RWPE1 (cell line): ENCODE results near the gene DIDO1.

Source experiments
- CTCF ChIA-PET: fragments of 350-600 bp; sonication (Branson Sonifier 250); formaldehyde crosslinking; extraction: SDS; loops from one replicate; lab custom pipeline; 2021; lab: Yijun Ruan, JAX
- POLR2A ChIA-PET: fragments of 400-600 bp; formaldehyde crosslinking; extraction: SDS; loops from one replicate; lab custom pipeline; 2020; ENCODE audit warnings: antibody characterized with exemption; ENCODE audit not compliant: low non-redundant PET; lab: Yijun Ruan, JAX
- DNase-seq: peaks from one replicate; pipeline ENCODE4 v3.0.0; 2012; ENCODE audit warnings: low spot score
- H3K27ac ChIP-seq: fragments of 450-650 bp; 2 replicates; pipeline ENCODE4 v1.5.1; 2017
- TF ChIP-seq, protein P1 (sequence below): fragments of 450-650 bp; conservative IDR thresholded peaks from 2 replicates; pipeline ENCODE4 v1.5.1; 2017; ENCODE audit warnings: low read depth, mild to moderate bottlenecking

DIDO1 gene

DNA sequence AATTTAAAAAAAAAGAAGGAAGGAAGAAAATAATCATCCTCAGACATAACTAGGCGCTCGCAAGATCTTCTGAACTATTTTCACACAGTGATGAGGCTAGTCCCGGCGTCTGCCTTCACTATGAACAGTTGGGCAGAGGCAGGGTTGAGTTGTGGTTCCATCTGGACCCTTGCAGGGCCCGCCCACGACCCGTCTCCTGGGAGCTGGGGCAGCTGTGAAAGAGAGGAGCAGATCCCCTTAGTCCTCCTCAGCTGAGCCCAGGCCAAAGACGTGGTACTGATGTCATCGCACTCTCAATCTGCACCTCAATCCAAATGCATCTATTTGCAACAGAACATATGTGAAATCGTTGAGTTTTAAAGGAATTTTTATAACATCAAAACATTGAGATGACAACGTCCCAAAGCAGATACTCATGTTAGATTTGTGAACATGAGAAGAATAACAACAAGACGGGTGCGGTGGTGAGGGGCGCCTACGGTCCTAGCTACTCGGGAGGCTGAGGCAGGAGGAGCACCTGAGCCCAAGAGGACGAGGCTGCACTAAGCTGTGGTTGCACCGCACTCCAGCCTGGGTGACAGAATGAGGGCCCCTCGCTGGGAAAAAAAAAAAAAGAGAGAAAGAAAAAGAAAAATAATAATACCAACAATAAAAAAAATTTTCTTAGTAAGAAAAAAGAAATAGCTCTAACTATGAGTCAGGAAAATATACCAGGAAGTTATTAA is 80.0 kb downstream of the DIDO1 start:
- TF ChIP-seq, protein P1, sequence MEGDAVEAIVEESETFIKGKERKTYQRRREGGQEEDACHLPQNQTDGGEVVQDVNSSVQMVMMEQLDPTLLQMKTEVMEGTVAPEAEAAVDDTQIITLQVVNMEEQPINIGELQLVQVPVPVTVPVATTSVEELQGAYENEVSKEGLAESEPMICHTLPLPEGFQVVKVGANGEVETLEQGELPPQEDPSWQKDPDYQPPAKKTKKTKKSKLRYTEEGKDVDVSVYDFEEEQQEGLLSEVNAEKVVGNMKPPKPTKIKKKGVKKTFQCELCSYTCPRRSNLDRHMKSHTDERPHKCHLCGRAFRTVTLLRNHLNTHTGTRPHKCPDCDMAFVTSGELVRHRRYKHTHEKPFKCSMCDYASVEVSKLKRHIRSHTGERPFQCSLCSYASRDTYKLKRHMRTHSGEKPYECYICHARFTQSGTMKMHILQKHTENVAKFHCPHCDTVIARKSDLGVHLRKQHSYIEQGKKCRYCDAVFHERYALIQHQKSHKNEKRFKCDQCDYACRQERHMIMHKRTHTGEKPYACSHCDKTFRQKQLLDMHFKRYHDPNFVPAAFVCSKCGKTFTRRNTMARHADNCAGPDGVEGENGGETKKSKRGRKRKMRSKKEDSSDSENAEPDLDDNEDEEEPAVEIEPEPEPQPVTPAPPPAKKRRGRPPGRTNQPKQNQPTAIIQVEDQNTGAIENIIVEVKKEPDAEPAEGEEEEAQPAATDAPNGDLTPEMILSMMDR, result no peak
- no peak overlapping the region for H3K27ac ChIP-seq
- CTCF ChIA-PET, result interaction anchor here (0.6 to 1.4 kb wide), 4 partner anchors 10 to 47 kb away, joined by 3 to 4 read pairs (median 3); no protein-coding TSS in a partner anchor
- no peak for DNase-seq
- POLR2A ChIA-PET, result interaction anchor here (0.6 kb wide), 1 partner anchor 29 kb away, joined by 5 read pairs; no protein-coding TSS in a partner anchor

DNA sequence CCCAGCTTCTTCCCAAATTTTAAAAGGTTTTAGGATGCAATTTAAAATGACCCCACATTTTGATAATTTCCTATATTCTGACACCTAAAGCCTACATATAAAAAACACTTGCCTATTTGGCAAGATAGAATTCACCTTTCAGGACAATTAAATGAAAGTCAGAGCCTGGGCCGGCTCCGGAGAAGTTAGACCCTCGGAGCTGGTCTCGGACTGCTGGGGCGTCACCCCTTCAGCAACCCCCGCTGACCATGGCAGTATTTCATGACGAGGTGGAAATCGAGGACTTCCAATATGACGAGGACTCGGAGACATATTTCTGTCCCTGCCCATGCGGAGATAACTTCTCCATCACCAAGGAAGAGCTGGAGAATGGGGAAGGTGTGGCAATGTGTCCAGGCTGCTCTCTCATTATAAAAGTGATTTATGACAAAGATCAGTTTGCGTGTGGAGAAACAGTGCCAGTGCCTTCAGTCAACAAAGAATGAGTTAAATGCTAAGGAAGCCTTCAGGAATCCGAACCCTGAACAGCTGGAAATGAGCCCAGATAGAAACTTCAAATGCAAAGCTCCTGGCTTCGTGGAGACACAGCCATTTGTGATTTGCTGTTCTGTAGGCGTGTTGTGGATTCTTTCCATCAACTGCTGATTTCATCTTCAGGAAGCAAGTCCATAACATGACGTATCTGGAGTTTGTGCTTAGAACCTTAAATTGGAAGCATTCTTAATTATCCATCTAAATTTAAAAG is 80.7 kb downstream of the DIDO1 start:
- TF ChIP-seq, protein P1, result no peak
- ChIA-PET POLR2A (no interaction called here), CTCF (interaction anchor here (0.6 to 1.2 kb wide), 3 partner anchors 9 to 41 kb away, joined by 3 read pairs; no protein-coding TSS in a partner anchor)
- no peak overlapping the region for H3K27ac ChIP-seq
- no peak for DNase-seq

DNA sequence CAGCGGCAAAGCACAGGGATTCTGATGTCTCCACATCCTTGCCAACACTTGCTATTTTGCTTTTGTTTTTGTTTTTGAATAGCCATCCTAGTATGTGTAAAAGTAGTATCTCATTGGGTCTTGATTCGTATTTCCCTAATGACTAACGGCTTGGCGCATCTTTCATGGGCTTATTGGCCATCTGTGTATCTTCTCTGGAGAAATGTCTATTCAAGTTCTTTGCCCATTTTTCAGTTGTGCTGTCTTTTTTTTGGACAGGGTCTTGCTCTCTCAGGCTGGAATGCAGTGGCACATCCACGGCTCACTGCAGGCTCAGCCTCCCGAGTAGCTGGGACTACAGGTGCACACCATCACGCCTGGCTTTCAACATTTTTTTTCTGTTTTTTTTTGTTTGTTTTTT is 82.1 kb downstream of the DIDO1 start:
- TF ChIP-seq, protein P1, result no peak
- no peak overlapping the region for H3K27ac ChIP-seq
- ChIA-PET POLR2A (no interaction called here), CTCF (interaction anchor here (0.6 to 0.7 kb wide), 3 partner anchors 97 to 260 kb away, joined by 3 to 6 read pairs (median 4); no protein-coding TSS in a partner anchor)
- DNase-seq, result no peak

DNA sequence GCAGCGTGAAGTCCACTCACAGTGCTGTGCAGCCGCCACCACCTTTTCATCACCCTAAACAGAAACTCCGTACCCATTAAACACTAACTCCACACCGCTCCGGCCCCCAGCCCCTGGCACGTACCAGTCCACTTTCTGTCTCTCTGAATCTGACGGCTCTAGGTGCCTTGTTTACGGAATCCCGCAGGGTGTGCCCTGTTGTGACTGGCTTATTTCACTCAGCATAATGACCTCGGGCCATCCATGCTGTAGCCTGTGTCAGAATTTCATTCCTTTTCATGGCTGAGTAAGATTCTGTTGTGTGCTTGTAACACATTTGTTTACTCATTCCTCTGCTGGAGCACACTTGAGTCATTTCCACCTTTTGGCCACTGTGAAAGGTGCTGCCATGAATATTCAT is 82.6 kb downstream of the DIDO1 start:
- H3K27ac ChIP-seq, result no peak overlapping the region
- ChIA-PET POLR2A (no interaction called here), CTCF (no interaction called here)
- TF ChIP-seq, protein P1, result no peak
- DNase-seq, result no peak

DNA sequence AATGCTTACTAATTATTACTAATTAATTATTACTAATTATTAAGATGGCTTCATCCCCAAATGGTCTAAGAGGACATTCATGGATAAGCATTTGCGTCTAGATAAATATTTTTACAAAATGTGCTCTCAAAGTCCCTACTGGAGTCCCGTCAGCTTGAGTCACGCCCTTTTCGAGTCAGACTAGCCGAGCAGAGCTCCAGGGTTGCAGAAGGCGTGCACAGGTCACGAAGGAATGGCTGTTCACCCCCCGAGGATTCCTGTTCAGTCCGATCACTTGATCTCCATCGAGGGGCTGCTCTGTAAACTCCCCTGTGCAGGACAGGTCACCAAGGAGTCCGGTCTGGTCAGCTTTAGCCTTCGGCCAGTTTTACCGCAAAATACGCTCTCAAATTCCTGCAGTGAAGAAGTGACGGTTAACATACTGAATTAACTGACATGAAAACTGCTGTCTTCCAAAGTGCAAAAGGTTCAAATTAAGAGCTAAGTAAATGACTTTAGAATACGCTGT is 84.5 kb downstream of the DIDO1 start:
- ChIA-PET CTCF (interaction anchor here (0.6 to 1.6 kb wide), 5 partner anchors 9 to 643 kb away, joined by 3 to 6 read pairs (median 4); no protein-coding TSS in a partner anchor), POLR2A (no interaction called here)

More for the DNA sequence above, 84.5 kb downstream of the DIDO1 start:
- no peak overlapping the region for H3K27ac ChIP-seq
- TF ChIP-seq, protein P1, result no peak
- no peak for DNase-seq
